HG03103 (cell line): ENCODE measurements around the gene GRAPL.
"Not testable (repeated sequence)": the region's sequence is repeated elsewhere in the genome, so short reads cannot be mapped to it uniquely, and the experiment has no call there.

Experiments
- ATAC-seq: cut with Tn5 transposase; IDR thresholded peaks from one replicate; pipeline ENCODE4 v1.9.1; 2021; ENCODE audit warnings: low read depth; ENCODE audit not compliant: unreplicated experiment

Gene GRAPL

GRCh38 chr17:19187883-19188869 lies 60.8 kb downstream of the GRAPL start:
- ATAC-seq: not testable (repeated sequence)

GRCh38 chr17:19188870-19189708 lies 61.7 kb downstream of the GRAPL start:
- not testable (repeated sequence) for ATAC-seq

GRCh38 chr17:19189781-19190405 lies 62.5 kb downstream of the GRAPL start:
- ATAC-seq: not testable (repeated sequence)

GRCh38 chr17:19196382-19197204 lies 69.2 kb downstream of the GRAPL start:
- peak; percentile 61 for ATAC-seq

GRCh38 chr17:19202448-19202847 lies 75.1 kb downstream of the GRAPL start:
- ATAC-seq: not testable (repeated sequence)

GRCh38 chr17:19203429-19203828 lies 76.0 kb downstream of the GRAPL start:
- ATAC-seq: not testable (repeated sequence)
